Measurements from ENCODE around the gene CDH20. TPM values are rescaled to one million over a fixed set of nuclear protein-coding genes. Genes with fewer than 3 reads are reported as not detected.

CDH20 gene
- polyA plus RNA-seq, 3 donors, result not detected

- WGBS (ENCODE audit: insufficient coverage), result no CpG with 5 or more reads among the region's 3 CpGs
- TF ChIP-seq CTCF (IDR thresholded peaks at IDR 0.05), result no peak
- no peaks in the 10 kb centered on the region for H3K4me1 Mint-ChIP-seq
- Histone ChIP-seq H3K27ac (ENCODE audit: low read depth in 1 of 2, low read length in 2 of 2) (no peak overlapping the region), H3K27me3 (ENCODE audit: control insufficient read depth in 2 of 2, insufficient read depth in 2 of 2, low read length in 2 of 2) (peaks cover 0 to 5% of the 10 kb centered on the region in 2 donors), H3K36me3 (replicated peaks in 1 of 2; ENCODE audit: control insufficient read depth in 1 of 2, insufficient read depth in 2 of 2, low read length in 2 of 2) (no peaks in the 10 kb centered on the region), H4K20me1 (ENCODE audit: insufficient read depth, low read length) (no peaks in the 10 kb centered on the region), H2AFZ (ENCODE audit: insufficient read depth, low read depth, low read length, poor library complexity, severe bottlenecking) (no peak overlapping the region), H3K4me2 (replicated peaks; ENCODE audit: extremely low read depth, low read length, poor library complexity, severe bottlenecking) (no peak overlapping the region), H3K9me3 (replicated peaks in 1 of 2; ENCODE audit: control insufficient read depth in 1 of 2, insufficient read depth in 1 of 2, low read length in 2 of 2) (no peaks in the 10 kb centered on the region), H3K4me3 (replicated peaks in 1 of 3; ENCODE audit: low read depth in 2 of 3, low read length in 3 of 3) (no peak overlapping the region), H3K4me1 (ENCODE audit: control insufficient read depth in 1 of 2, insufficient read depth in 2 of 2, low read length in 2 of 2) (no peaks in the 10 kb centered on the region), H3K9ac (ENCODE audit: insufficient read depth, low read length, poor library complexity, severe bottlenecking) (no peak overlapping the region), H3K79me2 (ENCODE audit: insufficient read depth, low read length) (no peaks in the 10 kb centered on the region)
- no peak for DNase-seq
- H3K9me3 Mint-ChIP-seq, result peaks cover 0 to 1% (median 0%) of the 10 kb centered on the region in 7 donors
- H3K27me3 Mint-ChIP-seq (ENCODE audit: low read depth in 3 of 3), result peaks cover 3 to 9% (median 5%) of the 10 kb centered on the region in 3 donors
- intact Hi-C loops (cut with micrococcal nuclease), result no loop called here
- no peak overlapping the region for H3K27ac Mint-ChIP-seq
- H3K4me3 Mint-ChIP-seq, result no peak overlapping the region
- H3K36me3 Mint-ChIP-seq, result no peaks in the 10 kb centered on the region
Observed at GRCh38 chr18:61503688-61504087, 170.5 kb downstream of the CDH20 start.

GRCh38 chr18:61528961-61529360, 195.7 kb downstream of the CDH20 start:
- no peaks in the 10 kb centered on the region for H3K79me2 ChIP-seq (ENCODE audit: insufficient read depth, low read length)
- no peak overlapping the region for H3K4me2 ChIP-seq (replicated peaks; ENCODE audit: extremely low read depth, low read length, poor library complexity, severe bottlenecking)
- 100% methylated on average over 2 of the region's 6 CpGs for WGBS (ENCODE audit: insufficient coverage)
- no peaks in the 10 kb centered on the region for H3K9me3 ChIP-seq (replicated peaks in 1 of 2; ENCODE audit: control insufficient read depth in 1 of 2, insufficient read depth in 1 of 2, low read length in 2 of 2)
- intact Hi-C loops (cut with micrococcal nuclease), result no loop called here
- H3K27ac ChIP-seq (ENCODE audit: low read depth in 1 of 2, low read length in 2 of 2), result no peak overlapping the region
- TF ChIP-seq CTCF (IDR thresholded peaks at IDR 0.05), result no peak
- no peaks in the 10 kb centered on the region for H3K36me3 ChIP-seq (replicated peaks in 1 of 2; ENCODE audit: control insufficient read depth in 1 of 2, insufficient read depth in 2 of 2, low read length in 2 of 2)
- Mint-ChIP-seq H3K9me3 (peaks cover 0 to 8% (median 1%) of the 10 kb centered on the region in 7 donors), H3K4me1 (no peaks in the 10 kb centered on the region), H3K27ac (no peak overlapping the region), H3K27me3 (ENCODE audit: low read depth in 3 of 3) (peaks cover 0 to 4% (median 2%) of the 10 kb centered on the region in 3 donors), H3K36me3 (no peaks in the 10 kb centered on the region), H3K4me3 (no peak overlapping the region)
- no peaks in the 10 kb centered on the region for H3K27me3 ChIP-seq (ENCODE audit: control insufficient read depth in 2 of 2, insufficient read depth in 2 of 2, low read length in 2 of 2)
- no peaks in the 10 kb centered on the region for H4K20me1 ChIP-seq (ENCODE audit: insufficient read depth, low read length)
- no peak overlapping the region for H2AFZ ChIP-seq (ENCODE audit: insufficient read depth, low read depth, low read length, poor library complexity, severe bottlenecking)
- H3K9ac ChIP-seq (ENCODE audit: insufficient read depth, low read length, poor library complexity, severe bottlenecking), result no peak overlapping the region
- no peak overlapping the region for H3K4me3 ChIP-seq (replicated peaks in 1 of 3; ENCODE audit: low read depth in 2 of 3, low read length in 3 of 3)
- no peak for DNase-seq
- no peaks in the 10 kb centered on the region for H3K4me1 ChIP-seq (ENCODE audit: control insufficient read depth in 1 of 2, insufficient read depth in 2 of 2, low read length in 2 of 2)
